B cell (primary cell): ENCODE results near the gene CTNNA3. TPM values are rescaled to one million over a fixed set of nuclear protein-coding genes. Genes with fewer than 3 reads are reported as not detected.

ENCODE experiments used
- ATAC-seq: fragments of 200-7000 bp; cut with Tn5 transposase; one replicate; pipeline ENCODE4 v1.10.0; 2021; ENCODE audit warnings: low read depth, mild to moderate bottlenecking, moderate number of reproducible peaks, moderate library complexity
- CTCF ChIA-PET: fragments of 350-600 bp; sonication (Branson Sonifier 250); formaldehyde crosslinking; loops from one replicate; lab custom pipeline; 2021; ENCODE audit warnings: antibody characterized with exemption, inconsistent platforms; lab: Charles Lee
- POLR2A ChIA-PET: fragments of 350-600 bp; sonication (Branson Sonifier 250); formaldehyde crosslinking; loops from one replicate; lab custom pipeline; 2021; ENCODE audit warnings: antibody characterized with exemption; lab: Charles Lee
- DNase-seq: peaks from one replicate; pipeline ENCODE4 v3.0.0; 2013
- H2AFZ ChIP-seq: 2 replicates; pipeline ENCODE4 v1.6.1; 2012; ENCODE audit warnings: mild to moderate bottlenecking, low read depth, low read length; ENCODE audit not compliant: insufficient read depth, poor library complexity, severe bottlenecking
- H3K27ac ChIP-seq, 2 donors: 1 replicate in 1 of 2; 2 replicates in 1 of 2; pipeline ENCODE4 v1.5.1; 2012 to 2013; ENCODE audit warnings: low read length in 2 of 2, mild to moderate bottlenecking in 2 of 2, moderate library complexity in 1 of 2
- H3K27me3 ChIP-seq, 4 experiments: fragments of 200-600 bp in 1 of 4; sonication (generic) in 1 of 4; replicated peaks in 1 of 4; 1 replicate in 2 of 4; 2 replicates in 2 of 4; pipeline versions ENCODE4 v1.6.1 to v1.7.0; 2013 to 2016; ENCODE audit warnings: low read length in 3 of 4, mild to moderate bottlenecking in 2 of 4, mixed read lengths in 1 of 4, moderate library complexity in 1 of 4; ENCODE audit not compliant: insufficient read depth in 4 of 4, control insufficient read depth in 3 of 4; ENCODE audit errors: control extremely low read depth in 1 of 4
- H3K36me3 ChIP-seq, 2 experiments: replicated peaks in 1 of 2; 1 replicate in 1 of 2; 2 replicates in 1 of 2; pipeline versions ENCODE4 v1.6.1 to v1.7.1; 2013; ENCODE audit warnings: low read length in 1 of 2; ENCODE audit not compliant: insufficient read depth in 2 of 2, control insufficient read depth in 1 of 2; ENCODE audit errors: control extremely low read depth in 1 of 2, extremely low read depth in 1 of 2
- H3K4me1 ChIP-seq, 2 donors: fragments of 200-600 bp in 1 of 2; sonication (generic) in 1 of 2; 1 replicate in 1 of 2; 2 replicates in 1 of 2; pipeline versions ENCODE4 v1.5.1 to v1.6.1; 2013 to 2017; ENCODE audit warnings: low read length in 2 of 2; ENCODE audit not compliant: control insufficient read depth in 2 of 2, insufficient read depth in 2 of 2
- H3K4me2 ChIP-seq: replicated peaks from 2 replicates; pipeline ENCODE3; 2012; ENCODE audit warnings: mild to moderate bottlenecking, low read depth, low read length; ENCODE audit not compliant: poor library complexity, severe bottlenecking
- H3K4me3 ChIP-seq, 5 experiments: fragments of 200-600 bp in 1 of 5; sonication (generic) in 1 of 5; 1 replicate in 3 of 5; 2 replicates in 2 of 5; pipeline versions ENCODE4 v1.5.1 to v1.7.0; 2011 to 2016; ENCODE audit warnings: low read length in 4 of 5, mild to moderate bottlenecking in 4 of 5, low read depth in 2 of 5, control low read depth in 1 of 5, moderate library complexity in 1 of 5; ENCODE audit not compliant: insufficient read depth in 1 of 5; ENCODE audit errors: control extremely low read depth in 1 of 5, extremely low read depth in 1 of 5
- H3K79me2 ChIP-seq: fragments of 200-600 bp; sonication (generic); one replicate; pipeline ENCODE4 v1.6.0; 2016; ENCODE audit warnings: low read length; ENCODE audit not compliant: control insufficient read depth, insufficient read depth
- H3K9ac ChIP-seq: fragments of 200-600 bp; sonication (generic); 2 replicates; pipeline ENCODE4 v1.6.1; 2017; ENCODE audit warnings: mild to moderate bottlenecking, low read length, moderate library complexity
- H3K9me3 ChIP-seq, 3 donors: one replicate each; pipeline versions ENCODE4 v1.6.1 to v1.7.1; 2013; ENCODE audit warnings: low read length in 2 of 3; ENCODE audit not compliant: control insufficient read depth in 2 of 3, insufficient read depth in 1 of 3; ENCODE audit errors: control extremely low read depth in 1 of 3
- H4K20me1 ChIP-seq: 2 replicates; pipeline ENCODE4 v1.6.0; 2012; ENCODE audit warnings: mild to moderate bottlenecking, low read length; ENCODE audit not compliant: insufficient read depth, control insufficient read depth, poor library complexity, severe bottlenecking
- H3K27ac Mint-ChIP-seq: one replicate; pipeline ENCODE4 v1.8.0; 2021; ENCODE audit warnings: mixed read lengths
- H3K27me3 Mint-ChIP-seq: one replicate; pipeline ENCODE4 v1.8.0; 2021; ENCODE audit warnings: mixed read lengths
- H3K4me1 Mint-ChIP-seq: one replicate; pipeline ENCODE4 v1.8.0; 2021; ENCODE audit warnings: mixed read lengths
- H3K4me3 Mint-ChIP-seq: one replicate; pipeline ENCODE4 v1.8.0; 2021; ENCODE audit warnings: mixed read lengths
- H3K9me3 Mint-ChIP-seq: one replicate; pipeline ENCODE4 v1.8.0; 2022; ENCODE audit warnings: mixed read lengths; ENCODE audit not compliant: insufficient read depth
- CTCF ChIP-seq: fragments of 200-600 bp; IDR thresholded peaks from one replicate; pipeline ENCODE4 v1.8.0; 2022; ENCODE audit warnings: antibody characterized with exemption, mild to moderate bottlenecking
- EZH2 ChIP-seq: IDR thresholded peaks from 2 replicates; pipeline ENCODE4 v1.6.1; 2012; ENCODE audit warnings: borderline replicate concordance, low read depth, mild to moderate bottlenecking, moderate library complexity, low read length; ENCODE audit not compliant: insufficient read depth, poor library complexity, severe bottlenecking
- WGBS: methylation state at CpG from one replicate; pipeline ENCODE4 v1.1.5; 2013; ENCODE audit warnings: missing lambda C conversion rate; ENCODE audit not compliant: insufficient coverage; 5-methylcytosine and 5-hydroxymethylcytosine counted together
- intact Hi-C: fragments of 100-400 bp; cut with micrococcal nuclease; formaldehyde crosslinking; loops from one replicate; pipeline ENCODE4 v1.10.0; 2022
- polyA plus RNA-seq: library from polyadenylated mRNA; depleted of rRNA; stranded (reverse); fragments of >200 nt; gene quantifications from 2 replicates; pipeline ENCODE4 v1.2.3, GENCODE V29; 2012
- total RNA-seq, 2 donors: library from RNA; stranded (reverse); fragments of 120-200 nt in 1 of 2; gene quantifications; 1 replicate in 1 of 2; 2 replicates in 1 of 2; pipeline versions ENCODE4 v1.2.3 to v1.2.4, GENCODE V29; 2013 to 2022

Gene CTNNA3
- total and polyA plus RNA-seq, 2 donors (not counting 1 experiment from before 2014, with no cell fraction given) = 0.01 TPM; not detected in 1

- ATAC-seq = no peak
- H3K4me1 Mint-ChIP-seq = no peaks in the 10 kb centered on the region
- H3K27me3 Mint-ChIP-seq = no peaks in the 10 kb centered on the region
- no peak overlapping the region for H3K9ac ChIP-seq
- H3K4me3 Mint-ChIP-seq = no peak overlapping the region
- TF ChIP-seq CTCF = no peak
- TF ChIP-seq EZH2 = no peak
- no peak overlapping the region for H3K4me2 ChIP-seq
- no peaks in the 10 kb centered on the region for H3K79me2 ChIP-seq
- H3K4me1 ChIP-seq = no peaks in the 10 kb centered on the region
- no peak overlapping the region for H3K27ac ChIP-seq
- H3K36me3 ChIP-seq = no peaks in the 10 kb centered on the region
- no peaks in the 10 kb centered on the region for H3K27me3 ChIP-seq
- no CpG with 5 or more reads among the region's 1 CpG for WGBS
- intact Hi-C loops = no loop called here
- no peak overlapping the region for H2AFZ ChIP-seq
- no peak for DNase-seq
- H3K27ac Mint-ChIP-seq = no peak overlapping the region
- POLR2A ChIA-PET = no interaction called here
- no peak overlapping the region for H3K4me3 ChIP-seq
- H4K20me1 ChIP-seq = no peaks in the 10 kb centered on the region
- CTCF ChIA-PET = no interaction called here
- no peaks in the 10 kb centered on the region for H3K9me3 ChIP-seq
- no peaks in the 10 kb centered on the region for H3K9me3 Mint-ChIP-seq
These were observed 623.3 kb downstream of the CTNNA3 start for GRCh38 chr10:67072654-67073053.

- DNase-seq = no peak
- H3K79me2 ChIP-seq = no peaks in the 10 kb centered on the region
- ChIA-PET POLR2A (no interaction called here), CTCF (no interaction called here)
- no peaks in the 10 kb centered on the region for H3K4me1 ChIP-seq
- H3K27ac ChIP-seq = no peak overlapping the region
- no peak overlapping the region for H3K4me3 Mint-ChIP-seq
- no peak overlapping the region for H3K9ac ChIP-seq
- H3K4me1 Mint-ChIP-seq = no peaks in the 10 kb centered on the region
- no peak overlapping the region for H3K4me2 ChIP-seq
- intact Hi-C loops = no loop called here
- no peaks in the 10 kb centered on the region for H3K27me3 ChIP-seq
- no peak for ATAC-seq
- no peak overlapping the region for H2AFZ ChIP-seq
- WGBS = 43% methylated on average over 1 of the region's 5 CpGs
- H3K9me3 ChIP-seq = peaks cover 0 to 2% (median 0%) of the 10 kb centered on the region in 3 donors
- H3K36me3 ChIP-seq = no peaks in the 10 kb centered on the region
- no peak overlapping the region for H3K27ac Mint-ChIP-seq
- no peaks in the 10 kb centered on the region for H3K27me3 Mint-ChIP-seq
- H4K20me1 ChIP-seq = no peaks in the 10 kb centered on the region
- no peak for TF ChIP-seq EZH2
- TF ChIP-seq CTCF = no peak
- H3K9me3 Mint-ChIP-seq = no peaks in the 10 kb centered on the region
- no peak overlapping the region for H3K4me3 ChIP-seq
These were observed 645.6 kb downstream of the CTNNA3 start for GRCh38 chr10:67050415-67050814.
